Bronchial epithelial cell (primary cell): ENCODE measurements around the gene CYB5R3. TPM values are rescaled to one million over a fixed set of nuclear protein-coding genes. Genes with fewer than 3 reads are reported as not detected.
A peak's percentile ranks its signal among the peaks of the same experiment; 100 is the strongest.
"Not testable (repeated sequence)": the region's sequence is repeated elsewhere in the genome, so short reads cannot be mapped to it uniquely, and the experiment has no call there.

Experiments
- DNase-seq: peaks from one replicate; pipeline ENCODE4 v3.0.0-alpha.2; 2010; ENCODE audit warnings: low read depth
- FAIRE-seq: peaks from 2 replicates; lab custom pipeline; 2011; peaks lifted over from hg19 to GRCh38; lab: Jason Lieb, UNC
- H3K27me3 ChIP-seq: 2 replicates; pipeline ENCODE4 v1.5.1; 2011; ENCODE audit warnings: low read length; ENCODE audit not compliant: control insufficient read depth, insufficient read depth
- H3K36me3 ChIP-seq: 2 replicates; pipeline ENCODE4 v1.5.1; 2011; ENCODE audit warnings: low read length; ENCODE audit not compliant: control insufficient read depth, insufficient read depth
- H3K4me3 ChIP-seq: 2 replicates; pipeline ENCODE4 v1.5.1; 2011; ENCODE audit warnings: mild to moderate bottlenecking, low read depth, low read length, control low read depth
- CTCF ChIP-seq: IDR thresholded peaks from 2 replicates; pipeline ENCODE4 v1.5.1; 2011; ENCODE audit warnings: mild to moderate bottlenecking, moderate library complexity, low read length, control low read depth, inconsistent platforms; ENCODE audit not compliant: insufficient read depth, severe bottlenecking
- total RNA-seq: library from RNA; depleted of rRNA; stranded (reverse); fragments of >200 nt; gene quantifications from 2 replicates; pipeline ENCODE4 v1.2.1, GENCODE V29; 2014

The CYB5R3 gene
- total RNA-seq, 1 donor from 2014 or later: 9.0 TPM

- FAIRE-seq (no peak), DNase-seq (no peak)
- Histone ChIP-seq H3K27me3 (no peaks in the 10 kb centered on the region), H3K36me3 (peaks cover 20% of the 10 kb centered on the region), H3K4me3 (no peak overlapping the region)
- TF ChIP-seq CTCF: no peak
Observed at GRCh38 chr22:42619261-42620063, 29.7 kb downstream of the CYB5R3 start.

GRCh38 chr22:42617155-42617983 is 31.8 kb downstream of the CYB5R3 start:
- Histone ChIP-seq H3K27me3 (no peaks in the 10 kb centered on the region), H3K4me3 (no peak overlapping the region), H3K36me3 (peaks cover 9% of the 10 kb centered on the region)
- FAIRE-seq (no peak), DNase-seq (no peak)
- no peak for TF ChIP-seq CTCF

GRCh38 chr22:42615860-42616175 is 33.4 kb downstream of the CYB5R3 start:
- not testable (repeated sequence) for H3K36me3 ChIP-seq, FAIRE-seq, DNase-seq, H3K27me3 ChIP-seq
- H3K4me3 ChIP-seq: peak overlapping the region; percentile 71

GRCh38 chr22:42615092-42615859 is 33.9 kb downstream of the CYB5R3 start:
- no peaks in the 10 kb centered on the region for H3K27me3 ChIP-seq
- peak; percentile 97 for FAIRE-seq
- no peak for TF ChIP-seq CTCF

GRCh38 chr22:42614312-42615091 is 34.7 kb downstream of the CYB5R3 start, which contains the start of gene POLDIP3:
Gene POLDIP3 (minus strand): TSS chr22:42614883. CDS start chr22:42614857, 26 bp downstream.
- no peak for FAIRE-seq
- DNase-seq: peak; percentile 89
- Histone ChIP-seq H3K4me3 (peak within 1 kb of the TSS; percentile 71), H3K27me3 (no peaks in the 10 kb centered on the region), H3K36me3 (peaks cover 4% of the 10 kb centered on the region)
- peak; percentile 43 for TF ChIP-seq CTCF

More at GRCh38 chr22:42615092-42615859, 33.9 kb downstream of the CYB5R3 start:
- DNase-seq: peak; percentile 96
- H3K4me3 ChIP-seq: peak overlapping the region; percentile 71
- peaks cover 8% of the 10 kb centered on the region for H3K36me3 ChIP-seq
